ENCODE data around the gene CHAF1A. TPM values are rescaled to one million over a fixed set of nuclear protein-coding genes. Genes with fewer than 3 reads are reported as not detected.

The CHAF1A gene
- total and polyA plus RNA-seq, 4 donors = 1.0 to 20.8 (median 2.5) TPM

DNA sequence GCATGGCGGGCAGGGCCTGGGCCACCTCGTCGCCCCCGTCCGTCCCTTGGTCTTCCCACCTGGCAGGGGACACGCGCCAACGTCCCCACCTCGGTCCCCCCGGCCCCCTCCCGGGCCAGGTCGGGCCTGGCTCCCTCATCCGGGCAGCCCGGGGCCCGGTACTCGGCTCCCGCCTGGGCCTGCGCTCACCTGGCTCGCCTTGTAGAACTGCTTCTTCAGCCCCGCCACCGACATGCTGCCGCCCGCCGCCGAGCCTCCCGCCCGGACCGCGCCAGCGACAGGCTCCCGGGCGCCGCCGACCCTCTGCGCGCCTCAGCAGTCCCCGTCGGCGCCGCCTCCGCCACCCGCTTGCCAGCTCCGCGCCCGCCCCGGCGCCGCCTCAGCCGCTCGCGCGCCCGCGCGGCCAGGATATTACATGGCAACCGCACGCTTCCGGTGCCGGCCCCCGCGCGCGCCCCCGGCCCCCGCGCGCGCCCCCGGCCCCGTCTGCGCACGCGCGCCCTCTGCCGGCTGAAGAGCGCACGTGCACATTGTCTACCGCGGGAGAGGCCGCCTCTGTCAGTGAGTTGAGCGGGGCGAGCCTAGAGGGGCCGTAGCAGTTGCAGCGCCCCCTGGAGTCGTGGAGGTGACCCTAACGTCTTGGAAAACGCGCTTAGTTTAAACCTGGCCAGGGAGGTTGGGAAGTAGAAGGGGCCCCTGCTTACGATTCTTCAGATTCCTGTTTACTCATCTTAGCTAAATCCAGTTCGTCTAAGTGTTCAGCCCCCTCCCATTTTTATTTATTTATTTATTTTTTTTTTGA, 2.1 kb upstream of the CHAF1A start, which contains the start of gene SH3GL1 (continued):
- TF ChIP-seq, protein P1, sequence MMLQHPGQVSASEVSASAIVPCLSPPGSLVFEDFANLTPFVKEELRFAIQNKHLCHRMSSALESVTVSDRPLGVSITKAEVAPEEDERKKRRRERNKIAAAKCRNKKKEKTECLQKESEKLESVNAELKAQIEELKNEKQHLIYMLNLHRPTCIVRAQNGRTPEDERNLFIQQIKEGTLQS (IDR thresholded peaks at IDR 0.05) = no peak
- TF ChIP-seq JUND (IDR thresholded peaks at IDR 0.05) = no peak
- TF ChIP-seq RAD21 (IDR thresholded peaks at IDR 0.05) = peak; percentile 72 to 79
- TF ChIP-seq, protein P2, sequence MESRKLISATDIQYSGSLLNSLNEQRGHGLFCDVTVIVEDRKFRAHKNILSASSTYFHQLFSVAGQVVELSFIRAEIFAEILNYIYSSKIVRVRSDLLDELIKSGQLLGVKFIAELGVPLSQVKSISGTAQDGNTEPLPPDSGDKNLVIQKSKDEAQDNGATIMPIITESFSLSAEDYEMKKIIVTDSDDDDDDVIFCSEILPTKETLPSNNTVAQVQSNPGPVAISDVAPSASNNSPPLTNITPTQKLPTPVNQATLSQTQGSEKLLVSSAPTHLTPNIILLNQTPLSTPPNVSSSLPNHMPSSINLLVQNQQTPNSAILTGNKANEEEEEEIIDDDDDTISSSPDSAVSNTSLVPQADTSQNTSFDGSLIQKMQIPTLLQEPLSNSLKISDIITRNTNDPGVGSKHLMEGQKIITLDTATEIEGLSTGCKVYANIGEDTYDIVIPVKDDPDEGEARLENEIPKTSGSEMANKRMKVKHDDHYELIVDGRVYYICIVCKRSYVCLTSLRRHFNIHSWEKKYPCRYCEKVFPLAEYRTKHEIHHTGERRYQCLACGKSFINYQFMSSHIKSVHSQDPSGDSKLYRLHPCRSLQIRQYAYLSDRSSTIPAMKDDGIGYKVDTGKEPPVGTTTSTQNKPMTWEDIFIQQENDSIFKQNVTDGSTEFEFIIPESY (IDR thresholded peaks at IDR 0.05) = no peak

DNA sequence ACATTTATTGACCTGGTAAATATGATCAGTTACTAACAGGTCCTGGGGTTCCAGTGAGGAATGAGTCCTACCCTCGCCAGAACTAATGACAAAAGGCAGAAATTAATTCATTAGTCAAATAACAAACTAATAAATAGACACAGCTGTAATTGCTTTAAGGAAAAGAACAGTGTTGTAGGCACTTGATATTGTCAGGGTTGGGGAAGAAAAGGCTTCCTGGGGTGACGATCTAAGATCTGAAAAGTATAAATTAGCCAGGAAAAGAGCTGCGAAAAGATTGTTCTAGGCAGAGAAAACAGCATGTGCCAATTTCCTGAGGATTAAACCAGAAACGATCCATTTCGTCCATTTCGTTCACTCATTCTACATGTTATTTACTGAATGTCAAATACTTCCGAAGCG, 670 bp upstream of the CHAF1A start:
- no peak for TF ChIP-seq FOXA2 (IDR thresholded peaks at IDR 0.05)
- TF ChIP-seq HNF4G (IDR thresholded peaks at IDR 0.05) = no peak
- no peaks in the 10 kb centered on the region for H3K36me3 ChIP-seq (ENCODE audit: control insufficient read depth in 4 of 4, insufficient read depth in 3 of 4, low read depth in 1 of 4, low read length in 3 of 4)
- H3K4me3 ChIP-seq (ENCODE audit: low read depth in 1 of 3, low read length in 3 of 3) = peak overlapping the region; percentile 19 to 61 (median 31)
- H3K27ac ChIP-seq (ENCODE audit: low read depth in 1 of 2, low read length in 2 of 2) = peak overlapping the region; percentile 94 to 97
- H3K27me3 ChIP-seq (ENCODE audit: control insufficient read depth in 4 of 4, insufficient read depth in 4 of 4, low read length in 3 of 4) = no peaks in the 10 kb centered on the region
- H3K9me3 ChIP-seq (ENCODE audit: control insufficient read depth in 4 of 4, low read length in 3 of 4) = no peaks in the 10 kb centered on the region
- peaks cover 3 to 46% (median 35%) of the 10 kb centered on the region in 4 donors for H3K4me1 ChIP-seq (ENCODE audit: control insufficient read depth in 4 of 4, insufficient read depth in 4 of 4, low read length in 3 of 4)
- DNase-seq (ENCODE audit: low spot score) = no peak
- WGBS = 1% methylated on average over 8 of the region's 8 CpGs
- peak overlapping the region; percentile 48 to 99 for H3K9ac ChIP-seq (ENCODE audit: low read depth in 1 of 2, low read length in 2 of 2)

DNA sequence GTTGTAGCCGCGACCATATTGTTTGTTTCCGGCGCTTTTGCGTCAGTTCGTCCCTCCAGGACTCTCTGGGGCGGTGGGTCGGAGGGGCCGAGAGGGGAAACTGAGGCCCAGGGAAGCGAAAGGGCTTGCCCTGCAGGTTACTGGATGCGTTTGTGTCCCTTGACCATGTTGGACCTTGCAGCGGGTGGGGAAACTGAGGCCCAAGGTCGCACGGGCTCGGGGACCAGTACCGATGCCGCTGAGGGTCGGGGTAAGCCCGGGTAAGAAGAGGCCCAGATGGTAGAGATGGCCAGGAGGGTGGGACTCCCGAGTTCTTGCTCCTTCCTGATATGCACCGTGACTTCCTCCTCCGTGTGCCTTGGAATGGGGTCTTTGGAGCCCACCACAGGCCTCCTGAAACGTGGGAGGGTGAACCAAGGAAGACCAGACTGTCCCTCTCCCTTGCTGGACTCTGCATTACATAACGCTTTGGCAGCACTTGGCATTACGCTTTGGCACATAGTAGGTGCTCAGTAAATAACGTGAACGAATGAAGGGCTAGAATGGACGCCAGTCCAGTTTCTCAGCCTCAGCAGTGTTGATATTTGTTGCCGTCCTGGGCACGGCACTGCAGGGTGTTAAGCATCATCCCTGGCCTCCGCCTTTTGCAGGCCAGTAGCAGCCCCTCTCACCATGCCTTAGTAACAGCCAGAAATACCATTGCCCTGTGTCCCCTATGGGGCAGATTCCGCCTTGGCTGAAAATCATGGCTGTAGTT, 743 bp downstream of the CHAF1A start:
- TF ChIP-seq RAD21 (IDR thresholded peaks at IDR 0.05) = no peak
- TF ChIP-seq, protein P1 (IDR thresholded peaks at IDR 0.05) = no peak
- TF ChIP-seq, protein P3, sequence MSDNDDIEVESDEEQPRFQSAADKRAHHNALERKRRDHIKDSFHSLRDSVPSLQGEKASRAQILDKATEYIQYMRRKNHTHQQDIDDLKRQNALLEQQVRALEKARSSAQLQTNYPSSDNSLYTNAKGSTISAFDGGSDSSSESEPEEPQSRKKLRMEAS (IDR thresholded peaks at IDR 0.05) = no peak
- no peak for TF ChIP-seq RXRA (IDR thresholded peaks at IDR 0.05)
- no peak for TF ChIP-seq YY1 (IDR thresholded peaks at IDR 0.05)
- TF ChIP-seq, protein P2 (IDR thresholded peaks at IDR 0.05) = no peak
- no peak for TF ChIP-seq HNF4G (IDR thresholded peaks at IDR 0.05)
- TF ChIP-seq, protein P4, sequence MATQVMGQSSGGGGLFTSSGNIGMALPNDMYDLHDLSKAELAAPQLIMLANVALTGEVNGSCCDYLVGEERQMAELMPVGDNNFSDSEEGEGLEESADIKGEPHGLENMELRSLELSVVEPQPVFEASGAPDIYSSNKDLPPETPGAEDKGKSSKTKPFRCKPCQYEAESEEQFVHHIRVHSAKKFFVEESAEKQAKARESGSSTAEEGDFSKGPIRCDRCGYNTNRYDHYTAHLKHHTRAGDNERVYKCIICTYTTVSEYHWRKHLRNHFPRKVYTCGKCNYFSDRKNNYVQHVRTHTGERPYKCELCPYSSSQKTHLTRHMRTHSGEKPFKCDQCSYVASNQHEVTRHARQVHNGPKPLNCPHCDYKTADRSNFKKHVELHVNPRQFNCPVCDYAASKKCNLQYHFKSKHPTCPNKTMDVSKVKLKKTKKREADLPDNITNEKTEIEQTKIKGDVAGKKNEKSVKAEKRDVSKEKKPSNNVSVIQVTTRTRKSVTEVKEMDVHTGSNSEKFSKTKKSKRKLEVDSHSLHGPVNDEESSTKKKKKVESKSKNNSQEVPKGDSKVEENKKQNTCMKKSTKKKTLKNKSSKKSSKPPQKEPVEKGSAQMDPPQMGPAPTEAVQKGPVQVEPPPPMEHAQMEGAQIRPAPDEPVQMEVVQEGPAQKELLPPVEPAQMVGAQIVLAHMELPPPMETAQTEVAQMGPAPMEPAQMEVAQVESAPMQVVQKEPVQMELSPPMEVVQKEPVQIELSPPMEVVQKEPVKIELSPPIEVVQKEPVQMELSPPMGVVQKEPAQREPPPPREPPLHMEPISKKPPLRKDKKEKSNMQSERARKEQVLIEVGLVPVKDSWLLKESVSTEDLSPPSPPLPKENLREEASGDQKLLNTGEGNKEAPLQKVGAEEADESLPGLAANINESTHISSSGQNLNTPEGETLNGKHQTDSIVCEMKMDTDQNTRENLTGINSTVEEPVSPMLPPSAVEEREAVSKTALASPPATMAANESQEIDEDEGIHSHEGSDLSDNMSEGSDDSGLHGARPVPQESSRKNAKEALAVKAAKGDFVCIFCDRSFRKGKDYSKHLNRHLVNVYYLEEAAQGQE (IDR thresholded peaks at IDR 0.05) = no peak
- TF ChIP-seq FOXA1 (IDR thresholded peaks at IDR 0.05) = no peak
- TF ChIP-seq TAF1 (conservative IDR thresholded peaks at IDR 0.05) = no peak
- TF ChIP-seq GABPA (IDR thresholded peaks at IDR 0.05 in 1 of 2, conservative IDR thresholded peaks at IDR 0.05 in 1 of 2) = no peak
- TF ChIP-seq, protein P5, sequence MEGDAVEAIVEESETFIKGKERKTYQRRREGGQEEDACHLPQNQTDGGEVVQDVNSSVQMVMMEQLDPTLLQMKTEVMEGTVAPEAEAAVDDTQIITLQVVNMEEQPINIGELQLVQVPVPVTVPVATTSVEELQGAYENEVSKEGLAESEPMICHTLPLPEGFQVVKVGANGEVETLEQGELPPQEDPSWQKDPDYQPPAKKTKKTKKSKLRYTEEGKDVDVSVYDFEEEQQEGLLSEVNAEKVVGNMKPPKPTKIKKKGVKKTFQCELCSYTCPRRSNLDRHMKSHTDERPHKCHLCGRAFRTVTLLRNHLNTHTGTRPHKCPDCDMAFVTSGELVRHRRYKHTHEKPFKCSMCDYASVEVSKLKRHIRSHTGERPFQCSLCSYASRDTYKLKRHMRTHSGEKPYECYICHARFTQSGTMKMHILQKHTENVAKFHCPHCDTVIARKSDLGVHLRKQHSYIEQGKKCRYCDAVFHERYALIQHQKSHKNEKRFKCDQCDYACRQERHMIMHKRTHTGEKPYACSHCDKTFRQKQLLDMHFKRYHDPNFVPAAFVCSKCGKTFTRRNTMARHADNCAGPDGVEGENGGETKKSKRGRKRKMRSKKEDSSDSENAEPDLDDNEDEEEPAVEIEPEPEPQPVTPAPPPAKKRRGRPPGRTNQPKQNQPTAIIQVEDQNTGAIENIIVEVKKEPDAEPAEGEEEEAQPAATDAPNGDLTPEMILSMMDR (IDR thresholded peaks at IDR 0.05; ENCODE audit: low read depth, low read length, missing input control) = no peak
- no peak for TF ChIP-seq EGR1 (IDR thresholded peaks at IDR 0.05; ENCODE audit: low read depth in 2 of 2)
- no peak for TF ChIP-seq HNF4A (conservative IDR thresholded peaks at IDR 0.05)
- H3K27me3 ChIP-seq (ENCODE audit: control insufficient read depth in 4 of 4, insufficient read depth in 4 of 4, low read length in 3 of 4) = no peaks in the 10 kb centered on the region
- no peak for DNase-seq (ENCODE audit: low spot score)
- H3K9me3 ChIP-seq (ENCODE audit: control insufficient read depth in 4 of 4, low read length in 3 of 4) = no peaks in the 10 kb centered on the region
- H3K27ac ChIP-seq (ENCODE audit: low read depth in 1 of 2, low read length in 2 of 2) = no peak overlapping the region
- peak overlapping the region; percentile 42 to 66 for H3K9ac ChIP-seq (ENCODE audit: low read depth in 1 of 2, low read length in 2 of 2)
- H3K4me1 ChIP-seq (ENCODE audit: control insufficient read depth in 4 of 4, insufficient read depth in 4 of 4, low read length in 3 of 4) = peaks cover 0 to 31% (median 22%) of the 10 kb centered on the region in 4 donors
- H3K4me3 ChIP-seq (ENCODE audit: low read depth in 1 of 3, low read length in 3 of 3) = peak overlapping the region; percentile 68 to 76 (median 76)
- no peaks in the 10 kb centered on the region for H3K36me3 ChIP-seq (ENCODE audit: control insufficient read depth in 4 of 4, insufficient read depth in 3 of 4, low read depth in 1 of 4, low read length in 3 of 4)
- WGBS = 14% methylated on average over 32 of the region's 32 CpGs
